Activated CD4-positive, alpha-beta memory T cell treated with anti-CD3 and anti-CD28 coated beads, Interleukin-2, amount 10 ng/mL, durations not matched to agents 7 days and 5 days (primary cell): ENCODE measurements around the gene CD96. TPM values are rescaled to one million over a fixed set of nuclear protein-coding genes. Genes with fewer than 3 reads are reported as not detected.

Experiments used
- CTCF ChIA-PET: fragments of 350-600 bp; sonication (Branson Sonifier 250); formaldehyde crosslinking; loops from one replicate; lab custom pipeline; 2021; ENCODE audit warnings: antibody characterized with exemption, inconsistent platforms; lab: Charles Lee
- POLR2A ChIA-PET: fragments of 350-600 bp; sonication (Branson Sonifier 250); formaldehyde crosslinking; loops from one replicate; lab custom pipeline; 2021; ENCODE audit warnings: antibody characterized with exemption; lab: Charles Lee
- DNase-seq: peaks from one replicate; pipeline ENCODE4 v3.0.0-alpha.2; 2020
- H3K27ac Mint-ChIP-seq: one replicate; pipeline ENCODE4 v1.8.0; 2021; ENCODE audit warnings: mild to moderate bottlenecking, mixed read lengths
- H3K27me3 Mint-ChIP-seq: one replicate; pipeline ENCODE4 v1.8.0; 2021; ENCODE audit warnings: mixed read lengths
- H3K36me3 Mint-ChIP-seq: one replicate; pipeline ENCODE4 v1.8.0; 2021; ENCODE audit warnings: low read depth, mixed read lengths
- H3K4me1 Mint-ChIP-seq: one replicate; pipeline ENCODE4 v1.8.0; 2021; ENCODE audit warnings: mixed read lengths
- H3K4me3 Mint-ChIP-seq: one replicate; pipeline ENCODE4 v1.8.0; 2021; ENCODE audit warnings: mild to moderate bottlenecking, mixed read lengths
- H3K9me3 Mint-ChIP-seq: one replicate; pipeline ENCODE4 v1.8.0; 2021; ENCODE audit warnings: mixed read lengths
- total RNA-seq, 2 experiments: library from RNA; stranded (reverse); gene quantifications; one replicate each; pipeline ENCODE4 v1.2.3, GENCODE V29; 2021

CD96 gene
- total RNA-seq, 2 experiments from 2014 or later = 323 to 338 TPM

DNA sequence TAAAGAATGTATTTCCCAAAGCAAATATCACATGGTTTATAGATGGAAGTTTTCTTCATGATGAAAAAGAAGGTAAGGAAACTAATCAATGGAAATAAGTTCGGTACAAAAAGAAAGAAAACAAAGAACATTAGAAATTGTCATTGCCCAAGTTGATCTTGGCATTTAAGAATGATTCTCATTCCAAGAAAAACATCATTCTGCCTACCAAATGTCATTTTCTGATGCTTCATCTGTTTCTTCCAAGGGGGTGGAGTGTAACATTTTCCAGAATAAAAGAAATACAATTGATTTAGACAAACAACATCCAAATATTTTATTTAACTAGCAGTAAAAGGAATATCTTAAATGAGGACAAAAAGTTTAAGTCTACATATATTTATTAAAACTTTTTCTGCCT is 56.1 kb downstream of the CD96 start:
- Mint-ChIP-seq H3K36me3 (peaks cover 80% of the 10 kb centered on the region), H3K9me3 (no peaks in the 10 kb centered on the region), H3K4me1 (peaks cover 77% of the 10 kb centered on the region), H3K27me3 (no peaks in the 10 kb centered on the region), H3K4me3 (no peak overlapping the region), H3K27ac (no peak overlapping the region)
- POLR2A ChIA-PET = interaction anchor here (1.8 to 3.0 kb wide), 2 partner anchors 9 to 12 kb away, joined by 8 to 14 read pairs; no protein-coding TSS in a partner anchor
- no peak for DNase-seq
- CTCF ChIA-PET = interaction anchor here (1.1 kb wide), 1 partner anchor 18 kb away, joined by 4 read pairs; no protein-coding TSS in a partner anchor

DNA sequence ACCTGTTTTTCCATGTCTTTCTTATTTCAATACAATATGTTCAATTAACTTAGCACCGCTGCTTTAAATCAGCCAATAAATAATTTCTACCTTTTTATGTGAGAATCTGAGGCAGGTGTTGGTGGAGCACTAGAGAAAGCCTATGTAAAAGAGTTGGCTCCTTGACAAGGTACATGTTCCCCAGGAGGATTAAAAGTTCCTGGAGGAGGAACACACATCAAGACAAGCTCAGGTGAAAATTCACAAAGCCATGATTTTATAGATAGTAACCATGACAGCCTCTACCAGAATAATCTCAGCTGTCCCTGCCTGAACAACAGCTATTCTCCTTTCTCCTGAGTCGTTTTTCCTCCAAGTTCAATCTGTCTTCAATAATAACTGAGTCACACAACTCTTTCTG is 56.6 kb downstream of the CD96 start:
- Mint-ChIP-seq H3K4me1 (peaks cover 77% of the 10 kb centered on the region), H3K4me3 (no peak overlapping the region), H3K36me3 (peaks cover 80% of the 10 kb centered on the region), H3K27me3 (no peaks in the 10 kb centered on the region), H3K9me3 (no peaks in the 10 kb centered on the region), H3K27ac (no peak overlapping the region)
- ChIA-PET POLR2A (interaction anchor here (1.8 to 3.0 kb wide), 3 partner anchors 8 to 12 kb away, joined by 8 to 14 read pairs (median 8); no protein-coding TSS in a partner anchor), CTCF (interaction anchor here (1.1 kb wide), 1 partner anchor 18 kb away, joined by 4 read pairs; no protein-coding TSS in a partner anchor)
- DNase-seq = no peak

DNA sequence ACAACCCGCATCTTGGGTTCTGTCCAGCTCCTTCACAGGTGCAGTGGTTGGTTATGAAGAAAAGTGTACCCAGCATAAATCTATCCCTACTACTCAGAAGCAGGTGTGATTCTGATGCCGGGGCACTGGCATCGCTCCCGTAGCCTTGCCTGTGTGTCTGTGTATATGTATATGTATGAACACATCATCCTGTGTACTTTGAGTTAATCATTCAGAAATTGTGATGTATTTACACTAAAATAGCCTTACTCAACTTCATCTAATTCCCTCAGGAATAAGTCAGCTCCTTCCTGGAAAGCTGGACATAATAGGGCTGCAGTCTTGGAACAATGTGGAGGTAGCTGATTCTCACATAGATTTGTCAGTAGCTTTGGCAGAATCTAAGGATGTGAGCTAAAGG is 59.8 kb downstream of the CD96 start:
- Mint-ChIP-seq H3K4me3 (no peak overlapping the region), H3K36me3 (peaks cover 82% of the 10 kb centered on the region), H3K4me1 (peaks cover 77% of the 10 kb centered on the region), H3K27me3 (no peaks in the 10 kb centered on the region), H3K9me3 (no peaks in the 10 kb centered on the region), H3K27ac (no peak overlapping the region)
- ChIA-PET POLR2A (interaction anchor here (0.9 to 3.9 kb wide), 3 partner anchors 9 to 14 kb away, joined by 3 to 22 read pairs (median 9); no protein-coding TSS in a partner anchor), CTCF (interaction anchor here (1.3 to 1.5 kb wide), 4 partner anchors 10 to 23 kb away, joined by 3 to 7 read pairs (median 4); no protein-coding TSS in a partner anchor)
- no peak for DNase-seq

DNA sequence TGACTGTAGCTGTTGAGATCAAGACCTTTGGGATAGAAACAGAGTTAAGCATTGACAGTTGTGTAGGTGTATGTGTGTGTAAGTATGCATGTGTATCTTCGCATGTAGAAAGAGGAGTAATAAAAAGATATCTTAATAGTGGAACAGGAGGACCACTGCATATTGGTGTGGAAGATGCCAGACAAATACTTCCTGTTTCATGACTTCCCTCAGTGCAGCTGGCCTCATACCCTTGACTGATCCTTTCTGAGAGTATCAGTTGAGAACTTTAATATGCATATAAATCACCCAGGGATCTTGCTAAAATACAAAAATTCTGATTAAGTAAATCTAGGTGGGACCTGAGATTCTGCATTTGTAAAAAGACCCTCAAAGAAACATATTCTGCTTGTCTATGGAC is 61.7 kb downstream of the CD96 start:
- CTCF ChIA-PET = interaction anchor here (1.5 to 2.1 kb wide), 2 partner anchors 13 to 26 kb away, joined by 4 to 9 read pairs; no protein-coding TSS in a partner anchor
- no peaks in the 10 kb centered on the region for H3K27me3 Mint-ChIP-seq
- no peak overlapping the region for H3K4me3 Mint-ChIP-seq
- H3K27ac Mint-ChIP-seq = peak overlapping the region; percentile 86
- no peak for DNase-seq
- H3K4me1 Mint-ChIP-seq = peaks cover 78% of the 10 kb centered on the region
- H3K36me3 Mint-ChIP-seq = peaks cover 84% of the 10 kb centered on the region
- POLR2A ChIA-PET = interaction anchor here (0.9 to 3.9 kb wide), 5 partner anchors 9 to 376 kb away, joined by 3 to 22 read pairs (median 5); partner anchors contain the start of gene ZBED2
- peaks cover 2% of the 10 kb centered on the region for H3K9me3 Mint-ChIP-seq

DNA sequence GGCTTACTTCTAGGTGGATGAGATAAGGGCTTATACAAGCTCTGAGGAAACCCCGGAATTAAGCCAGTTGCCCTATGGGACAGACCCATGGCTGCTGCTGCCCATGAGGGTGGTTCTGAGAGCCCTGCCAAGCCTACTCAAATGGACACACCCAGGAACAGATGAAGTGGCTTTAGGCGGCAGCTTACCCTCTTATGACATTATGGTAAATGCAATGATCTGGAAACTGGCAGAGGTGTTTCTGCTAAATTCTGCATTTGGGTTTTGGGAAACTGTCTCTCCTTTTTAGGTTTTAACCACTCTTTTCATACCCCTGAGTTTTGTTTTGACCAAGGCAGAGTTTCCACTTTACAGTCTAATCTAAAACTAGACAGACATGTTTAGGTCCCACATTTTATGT is 62.1 kb downstream of the CD96 start:
- H3K4me3 Mint-ChIP-seq = no peak overlapping the region
- H3K9me3 Mint-ChIP-seq = peaks cover 4% of the 10 kb centered on the region
- H3K27ac Mint-ChIP-seq = peak overlapping the region; percentile 86
- ChIA-PET CTCF (interaction anchor here (1.5 to 2.1 kb wide), 2 partner anchors 12 to 26 kb away, joined by 4 to 9 read pairs; no protein-coding TSS in a partner anchor), POLR2A (interaction anchor here (0.9 to 3.9 kb wide), 6 partner anchors 9 to 375 kb away, joined by 3 to 22 read pairs (median 4); partner anchors contain the start of gene ZBED2)
- peaks cover 88% of the 10 kb centered on the region for H3K36me3 Mint-ChIP-seq
- H3K4me1 Mint-ChIP-seq = peaks cover 83% of the 10 kb centered on the region
- DNase-seq = no peak
- H3K27me3 Mint-ChIP-seq = no peaks in the 10 kb centered on the region

DNA sequence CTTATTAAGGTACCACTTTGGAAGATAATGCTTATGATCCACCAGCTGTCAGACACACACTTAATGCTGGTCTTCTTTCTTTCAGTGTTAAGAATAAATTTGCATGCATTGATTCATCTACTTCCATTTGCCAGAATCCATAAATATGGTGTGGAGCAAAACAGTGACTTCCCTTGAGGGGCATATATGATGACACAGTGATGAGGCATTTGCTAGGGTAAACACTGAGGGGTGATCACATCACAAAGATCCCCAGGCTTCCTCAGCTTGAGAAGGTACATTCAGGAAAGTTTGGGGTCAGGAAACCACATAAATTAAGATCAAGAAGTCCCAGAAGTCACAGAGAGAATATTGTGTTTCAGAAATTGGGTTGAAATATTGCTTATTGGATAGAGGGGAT is 63.0 kb downstream of the CD96 start:
- no peaks in the 10 kb centered on the region for H3K27me3 Mint-ChIP-seq
- CTCF ChIA-PET = interaction anchor here (1.5 to 2.1 kb wide), 2 partner anchors 11 to 27 kb away, joined by 4 to 9 read pairs; no protein-coding TSS in a partner anchor
- POLR2A ChIA-PET = interaction anchor here (0.9 to 3.9 kb wide), 3 partner anchors 10 to 58 kb away, joined by 4 to 22 read pairs (median 22); partner anchors contain the start of gene ZBED2
- H3K4me3 Mint-ChIP-seq = no peak overlapping the region
- peaks cover 83% of the 10 kb centered on the region for H3K36me3 Mint-ChIP-seq
- H3K4me1 Mint-ChIP-seq = peaks cover 87% of the 10 kb centered on the region
- peak overlapping the region; percentile 86 for H3K27ac Mint-ChIP-seq
- peaks cover 4% of the 10 kb centered on the region for H3K9me3 Mint-ChIP-seq
- no peak for DNase-seq

DNA sequence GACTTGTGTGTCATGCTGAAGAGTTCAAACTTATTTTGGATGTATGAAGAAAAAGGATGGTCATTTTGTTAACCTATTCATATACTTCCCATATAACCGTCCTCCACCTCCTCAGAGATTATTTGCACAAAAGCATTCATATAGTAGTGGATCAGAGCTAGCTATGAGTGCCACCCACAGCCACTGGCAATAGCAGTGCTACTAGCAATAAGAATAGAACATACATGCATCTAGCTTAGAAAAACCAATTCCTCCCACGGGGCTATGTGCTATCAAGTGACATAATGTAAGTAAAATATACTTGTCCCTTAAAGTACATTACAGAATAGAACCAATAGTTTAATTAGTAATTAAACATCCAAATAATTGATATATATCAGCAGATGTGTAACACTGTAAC is 63.5 kb downstream of the CD96 start:
- POLR2A ChIA-PET = interaction anchor here (3.0 to 3.9 kb wide), 2 partner anchors 10 to 11 kb away, joined by 22 read pairs; partner anchors contain the start of gene ZBED2
- peak overlapping the region; percentile 86 for H3K27ac Mint-ChIP-seq
- H3K4me3 Mint-ChIP-seq = no peak overlapping the region
- peaks cover 88% of the 10 kb centered on the region for H3K4me1 Mint-ChIP-seq
- peaks cover 4% of the 10 kb centered on the region for H3K9me3 Mint-ChIP-seq
- CTCF ChIA-PET = interaction anchor here (2.1 kb wide), 1 partner anchor 11 kb away, joined by 9 read pairs; no protein-coding TSS in a partner anchor
- no peak for DNase-seq
- no peaks in the 10 kb centered on the region for H3K27me3 Mint-ChIP-seq
- peaks cover 82% of the 10 kb centered on the region for H3K36me3 Mint-ChIP-seq

DNA sequence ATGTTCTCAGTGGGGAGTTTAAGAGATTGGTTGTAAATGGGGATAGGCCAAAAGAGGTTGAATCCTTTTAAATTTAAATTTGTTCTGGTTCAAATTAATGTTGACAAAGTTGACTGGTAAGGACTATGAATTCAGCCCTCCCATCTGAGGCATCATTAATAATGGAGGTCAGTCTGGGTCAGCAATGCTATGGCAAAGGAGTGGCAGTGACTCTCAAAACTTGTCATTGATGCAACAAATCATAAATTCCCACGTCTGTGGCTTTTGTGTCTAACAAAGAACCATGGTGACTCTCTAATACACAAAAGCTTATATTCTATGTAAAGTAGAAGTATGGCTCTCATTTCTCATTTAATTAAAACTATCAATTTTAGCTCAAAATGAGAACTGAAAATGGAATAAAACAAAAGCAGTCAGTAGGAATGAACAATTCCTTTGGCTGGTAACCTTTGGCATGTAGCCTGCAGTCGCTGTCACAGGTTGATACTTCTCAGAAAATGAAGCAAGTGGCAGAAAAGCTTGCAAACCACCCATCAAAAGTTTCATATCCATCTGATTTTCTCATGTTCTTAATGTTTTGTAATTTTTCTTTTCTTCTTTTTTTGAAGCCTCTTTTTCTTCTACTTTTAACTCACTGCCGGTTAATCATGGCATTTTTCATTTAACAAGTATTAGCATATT is 65.4 kb downstream of the CD96 start:
- peak overlapping the region; percentile 75 for H3K27ac Mint-ChIP-seq
- no peak for DNase-seq
- POLR2A ChIA-PET = interaction anchor here (0.9 to 2.8 kb wide), 7 partner anchors 8 to 64 kb away, joined by 3 to 17 read pairs (median 8); partner anchors contain the start of gene ZBED2
- H3K36me3 Mint-ChIP-seq = peaks cover 90% of the 10 kb centered on the region
- CTCF ChIA-PET = interaction anchor here (0.8 to 1.2 kb wide), 3 partner anchors 9 to 62 kb away, joined by 3 to 7 read pairs (median 3); no protein-coding TSS in a partner anchor
- H3K4me1 Mint-ChIP-seq = peaks cover 95% of the 10 kb centered on the region
- H3K27me3 Mint-ChIP-seq = no peaks in the 10 kb centered on the region
- H3K9me3 Mint-ChIP-seq = peaks cover 4% of the 10 kb centered on the region
- H3K4me3 Mint-ChIP-seq = no peak overlapping the region

DNA sequence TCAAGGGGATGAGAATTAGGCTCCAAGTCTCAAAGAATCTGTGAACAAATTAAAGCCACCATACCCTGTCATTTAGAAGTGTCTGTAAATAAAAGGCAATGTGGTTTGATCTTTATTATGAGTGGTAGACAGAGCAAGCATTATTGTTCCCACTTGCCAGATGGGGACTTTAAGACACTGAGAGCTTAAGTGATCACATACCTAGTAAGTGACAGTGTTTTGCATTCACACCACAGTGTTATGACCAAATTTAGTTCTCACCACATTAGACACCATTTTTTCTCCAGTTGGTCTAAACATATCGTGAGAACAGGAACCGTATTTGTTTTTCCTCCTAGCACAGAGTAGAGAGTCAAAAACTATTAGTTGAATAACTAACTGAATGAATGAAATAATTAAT is 66.4 kb downstream of the CD96 start:
- Mint-ChIP-seq H3K36me3 (peaks cover 90% of the 10 kb centered on the region), H3K9me3 (peaks cover 4% of the 10 kb centered on the region), H3K27ac (peak overlapping the region; percentile 75), H3K4me3 (no peak overlapping the region), H3K27me3 (no peaks in the 10 kb centered on the region), H3K4me1 (peaks cover 95% of the 10 kb centered on the region)
- ChIA-PET CTCF (interaction anchor here (1.2 kb wide), 1 partner anchor 61 kb away, joined by 3 read pairs; no protein-coding TSS in a partner anchor), POLR2A (interaction anchor here (0.7 to 2.8 kb wide), 5 partner anchors 8 to 62 kb away, joined by 3 to 17 read pairs (median 11); partner anchors contain the start of gene ZBED2)
- DNase-seq = no peak

DNA sequence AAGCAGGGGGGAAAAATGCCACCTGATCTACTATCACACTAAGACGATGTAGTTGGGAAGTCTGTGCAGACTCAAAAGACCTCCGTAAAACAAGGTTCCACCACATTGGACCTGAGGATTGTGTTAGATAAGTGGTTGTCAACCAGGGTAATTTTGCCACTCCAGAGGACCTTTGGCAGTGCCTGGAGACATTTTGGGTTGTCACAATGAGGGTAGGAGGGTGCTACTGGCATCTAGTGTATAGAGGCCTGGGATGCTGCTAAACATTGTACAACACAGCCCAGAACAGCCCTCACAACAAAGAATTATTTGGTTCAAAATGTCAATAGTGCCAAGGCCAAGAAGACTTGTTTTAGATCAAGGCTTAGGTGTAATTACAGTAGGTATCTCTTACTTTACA is 67.7 kb downstream of the CD96 start:
- Mint-ChIP-seq H3K36me3 (peaks cover 90% of the 10 kb centered on the region), H3K9me3 (peaks cover 4% of the 10 kb centered on the region)

DNA sequence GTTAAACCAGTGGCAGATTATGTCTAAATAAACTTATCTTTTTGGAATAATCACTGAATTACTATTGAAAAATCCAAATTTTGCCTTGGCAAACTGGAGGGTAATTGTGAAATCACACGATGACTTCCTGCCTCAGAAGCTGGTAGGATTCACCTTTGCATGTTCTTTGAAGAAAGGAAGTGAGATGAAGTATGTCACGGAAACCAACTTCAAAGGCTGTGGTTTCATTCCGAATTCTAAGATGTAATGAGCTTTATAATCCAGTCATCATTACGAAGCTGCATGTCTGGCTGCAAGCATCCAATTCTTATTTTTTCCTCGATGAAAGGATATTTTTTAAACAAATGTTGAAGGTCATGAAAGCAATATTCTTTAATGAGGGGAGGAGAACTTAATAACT is 68.2 kb downstream of the CD96 start:
- POLR2A ChIA-PET = interaction anchor here (0.8 to 2.4 kb wide), 12 partner anchors 8 to 369 kb away, joined by 3 to 45 read pairs (median 6); partner anchors contain the start of genes CD96 and ZBED2
- H3K36me3 Mint-ChIP-seq = peaks cover 90% of the 10 kb centered on the region
- H3K4me1 Mint-ChIP-seq = peaks cover 95% of the 10 kb centered on the region
- H3K9me3 Mint-ChIP-seq = peaks cover 4% of the 10 kb centered on the region
- H3K27me3 Mint-ChIP-seq = no peaks in the 10 kb centered on the region
- peak overlapping the region; percentile 45 for H3K4me3 Mint-ChIP-seq
- H3K27ac Mint-ChIP-seq = peak overlapping the region; percentile 95
- CTCF ChIA-PET = interaction anchor here (1.1 to 2.2 kb wide), 5 partner anchors 15 to 81 kb away, joined by 3 to 7 read pairs (median 6); partner anchors contain the start of gene ZBED2
- peak; percentile 45 for DNase-seq

More for the DNA sequence above, 67.7 kb downstream of the CD96 start:
- peak overlapping the region; percentile 95 for H3K27ac Mint-ChIP-seq
- CTCF ChIA-PET = interaction anchor here (1.1 to 2.2 kb wide), 5 partner anchors 15 to 81 kb away, joined by 3 to 7 read pairs (median 6); partner anchors contain the start of gene ZBED2
- POLR2A ChIA-PET = interaction anchor here (1.0 to 2.4 kb wide), 9 partner anchors 8 to 370 kb away, joined by 3 to 45 read pairs (median 9); partner anchors contain the start of genes CD96 and ZBED2
- H3K27me3 Mint-ChIP-seq = no peaks in the 10 kb centered on the region
- DNase-seq = no peak
- no peak overlapping the region for H3K4me3 Mint-ChIP-seq
- H3K4me1 Mint-ChIP-seq = peaks cover 95% of the 10 kb centered on the region

DNA sequence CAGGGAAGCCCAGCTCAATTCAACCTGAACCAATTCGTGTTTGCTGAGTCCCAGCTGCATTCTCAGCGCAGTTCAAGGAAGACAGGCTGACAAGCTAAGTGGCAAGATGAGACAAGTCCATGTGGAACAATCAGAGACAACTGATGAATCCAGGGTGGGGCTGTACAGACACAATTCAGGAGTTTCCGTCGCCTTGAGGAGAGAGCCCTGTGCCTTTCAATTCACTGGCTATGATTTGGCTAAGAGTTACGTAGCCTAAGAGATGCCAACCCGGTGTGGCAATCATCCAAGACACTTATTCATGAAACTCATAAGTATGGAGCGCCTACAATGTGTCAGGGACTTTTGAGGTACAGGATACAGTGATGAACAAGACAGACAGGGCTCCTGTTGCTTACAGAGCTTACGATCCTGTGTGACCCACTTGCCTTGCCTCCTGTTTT is 68.6 kb downstream of the CD96 start:
- DNase-seq = no peak
- Mint-ChIP-seq H3K4me3 (peak overlapping the region; percentile 45), H3K36me3 (peaks cover 90% of the 10 kb centered on the region), H3K27me3 (no peaks in the 10 kb centered on the region), H3K4me1 (peaks cover 95% of the 10 kb centered on the region), H3K9me3 (peaks cover 4% of the 10 kb centered on the region), H3K27ac (peak overlapping the region; percentile 95)
- ChIA-PET CTCF (interaction anchor here (1.1 to 2.2 kb wide), 5 partner anchors 16 to 81 kb away, joined by 3 to 7 read pairs (median 6); partner anchors contain the start of gene ZBED2), POLR2A (interaction anchor here (0.8 to 2.4 kb wide), 12 partner anchors 9 to 369 kb away, joined by 3 to 45 read pairs (median 6); partner anchors contain the start of genes CD96 and ZBED2)
